CD4-positive, alpha-beta T cell treated with Interleukin-17A for 4 hours (primary cell): ENCODE data around the gene NPHP4.
"Not testable (repeated sequence)": the region's sequence is repeated elsewhere in the genome, so short reads cannot be mapped to it uniquely, and the experiment has no call there.

Experiments
- DNase-seq: peaks from one replicate; pipeline ENCODE4 v3.0.0-alpha.2; 2020; ENCODE audit warnings: mixed read lengths

The NPHP4 gene

GRCh38 chr1:5927506-5928370 lies 64.5 kb downstream of the NPHP4 start:
- DNase-seq, result no peak

- DNase-seq, result no peak
Observed at GRCh38 chr1:5926686-5927435, 65.4 kb downstream of the NPHP4 start.

GRCh38 chr1:5922700-5923330 lies 69.4 kb downstream of the NPHP4 start:
- not testable (repeated sequence) for DNase-seq

- no peak for DNase-seq
Observed at GRCh38 chr1:5921671-5922070, 70.6 kb downstream of the NPHP4 start.

GRCh38 chr1:5921129-5921528 lies 71.1 kb downstream of the NPHP4 start:
- DNase-seq, result no peak

GRCh38 chr1:5920201-5920600 lies 72.0 kb downstream of the NPHP4 start:
- no peak for DNase-seq

GRCh38 chr1:5918275-5918649 lies 74.0 kb downstream of the NPHP4 start:
- no peak for DNase-seq

GRCh38 chr1:5917591-5918274 lies 74.5 kb downstream of the NPHP4 start:
- DNase-seq, result no peak

GRCh38 chr1:5917281-5917590 lies 75.0 kb downstream of the NPHP4 start:
- DNase-seq, result no peak

- no peak for DNase-seq
Observed at GRCh38 chr1:5916572-5917280, 75.5 kb downstream of the NPHP4 start.

- peak; percentile 34 for DNase-seq
Observed at GRCh38 chr1:5915587-5916571, 76.3 kb downstream of the NPHP4 start.

- DNase-seq, result no peak
Observed at GRCh38 chr1:5914676-5915365, 77.4 kb downstream of the NPHP4 start.

GRCh38 chr1:5913876-5914275 lies 78.3 kb downstream of the NPHP4 start:
- no peak for DNase-seq

GRCh38 chr1:5913078-5913845 lies 79.0 kb downstream of the NPHP4 start:
- no peak for DNase-seq

- no peak for DNase-seq
Observed at GRCh38 chr1:5911871-5912271, 80.4 kb downstream of the NPHP4 start.

GRCh38 chr1:5911157-5911556 lies 81.1 kb downstream of the NPHP4 start:
- no peak for DNase-seq

GRCh38 chr1:5910666-5911065 lies 81.6 kb downstream of the NPHP4 start:
- no peak for DNase-seq

GRCh38 chr1:5910276-5910620 lies 82.0 kb downstream of the NPHP4 start:
- no peak for DNase-seq

GRCh38 chr1:5909576-5910275 lies 82.5 kb downstream of the NPHP4 start:
- no peak for DNase-seq
